ENCODE results near the gene KIAA1217.

Gene KIAA1217

GRCh38 chr10:24261627-24262026 lies 52.7 kb downstream of the KIAA1217 start:
- no peak overlapping the region for H3K4me3 ChIP-seq (ENCODE audit: low read depth, low read length)
- TF ChIP-seq CTCF (IDR thresholded peaks at IDR 0.05; ENCODE audit: borderline replicate concordance, insufficient read depth, low read depth, low read length), result no peak

DNA sequence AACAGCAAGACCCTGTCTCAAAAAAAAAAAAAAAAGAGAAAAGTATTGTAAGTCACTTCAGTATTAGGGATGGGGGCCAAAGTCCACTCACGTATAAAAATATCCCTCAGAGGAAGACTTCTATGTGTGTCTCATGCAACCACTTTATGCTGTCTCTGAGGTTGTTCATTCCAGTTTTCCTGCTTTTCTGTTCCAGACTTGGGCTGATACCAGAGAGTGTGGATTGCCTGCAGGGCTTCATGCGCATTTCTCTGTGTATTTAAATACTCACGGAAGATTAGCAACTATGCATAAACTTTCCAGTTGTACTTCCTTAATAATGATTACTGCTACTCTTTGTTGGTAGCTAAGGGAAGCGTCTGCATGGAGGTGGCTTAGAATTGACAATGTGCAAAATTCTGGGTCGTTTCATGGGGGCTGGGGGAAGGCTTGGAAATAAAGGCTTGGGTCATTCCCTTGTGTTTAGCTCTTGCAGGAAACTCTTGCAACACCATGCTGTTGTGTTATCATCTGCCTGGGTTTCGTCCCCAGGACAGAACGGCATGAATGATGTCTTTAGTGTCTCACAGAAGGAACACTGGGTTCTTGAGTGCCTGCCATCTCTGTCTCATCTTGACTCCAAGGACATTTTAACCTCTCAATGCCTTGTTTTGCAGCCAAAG lies 54.1 kb downstream of the KIAA1217 start:
- no peak overlapping the region for H3K4me3 ChIP-seq (ENCODE audit: low read depth, low read length)
- TF ChIP-seq CTCF (IDR thresholded peaks at IDR 0.05; ENCODE audit: borderline replicate concordance, insufficient read depth, low read depth, low read length), result no peak

GRCh38 chr10:24269476-24269875 lies 60.5 kb downstream of the KIAA1217 start:
- TF ChIP-seq CTCF (IDR thresholded peaks at IDR 0.05; ENCODE audit: borderline replicate concordance, insufficient read depth, low read depth, low read length), result no peak
- H3K4me3 ChIP-seq (ENCODE audit: low read depth, low read length), result no peak overlapping the region

DNA sequence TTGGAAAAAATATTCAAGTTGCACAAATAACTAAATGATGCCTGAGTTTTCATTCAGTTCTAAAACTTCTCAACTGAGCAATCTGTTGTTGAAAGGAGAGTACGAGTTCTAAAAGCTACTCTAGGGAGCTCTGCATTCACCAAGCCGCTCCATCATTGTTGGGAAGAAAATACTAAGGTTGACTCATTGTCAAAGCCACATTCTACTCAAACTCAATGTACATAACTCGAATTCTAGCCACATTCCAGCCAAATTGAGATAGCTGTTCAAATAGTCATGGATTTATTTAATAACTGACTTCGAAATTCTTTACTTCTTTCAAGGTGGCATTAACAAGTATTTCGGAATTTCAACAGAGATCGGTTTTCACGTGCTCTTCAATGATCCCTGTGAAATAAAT lies 63.4 kb downstream of the KIAA1217 start:
- TF ChIP-seq CTCF (IDR thresholded peaks at IDR 0.05; ENCODE audit: borderline replicate concordance, insufficient read depth, low read depth, low read length), result no peak
- H3K4me3 ChIP-seq (ENCODE audit: low read depth, low read length), result no peak overlapping the region

DNA sequence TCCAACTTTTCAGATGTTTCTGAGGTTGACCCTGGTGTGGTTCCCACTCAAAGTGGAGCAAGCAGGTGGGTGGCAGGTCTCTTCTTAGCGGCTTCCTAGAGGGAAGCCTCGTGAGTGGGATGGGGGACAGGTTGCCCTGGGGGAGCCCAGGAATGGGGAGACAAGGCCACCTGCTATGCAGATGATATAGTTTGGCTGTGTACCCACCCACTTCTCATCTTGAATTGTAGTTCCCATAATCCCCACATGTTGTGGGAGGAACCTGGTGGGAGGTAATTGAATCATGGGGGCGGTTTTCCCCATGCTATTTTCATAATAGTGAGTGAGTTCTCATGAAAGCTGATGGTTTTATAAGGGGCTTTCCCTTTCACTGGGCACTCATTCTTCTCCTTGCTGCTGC lies 68.3 kb downstream of the KIAA1217 start:
- no peak overlapping the region for H3K4me3 ChIP-seq (ENCODE audit: low read depth, low read length)
- no peak for TF ChIP-seq CTCF (IDR thresholded peaks at IDR 0.05; ENCODE audit: borderline replicate concordance, insufficient read depth, low read depth, low read length)

DNA sequence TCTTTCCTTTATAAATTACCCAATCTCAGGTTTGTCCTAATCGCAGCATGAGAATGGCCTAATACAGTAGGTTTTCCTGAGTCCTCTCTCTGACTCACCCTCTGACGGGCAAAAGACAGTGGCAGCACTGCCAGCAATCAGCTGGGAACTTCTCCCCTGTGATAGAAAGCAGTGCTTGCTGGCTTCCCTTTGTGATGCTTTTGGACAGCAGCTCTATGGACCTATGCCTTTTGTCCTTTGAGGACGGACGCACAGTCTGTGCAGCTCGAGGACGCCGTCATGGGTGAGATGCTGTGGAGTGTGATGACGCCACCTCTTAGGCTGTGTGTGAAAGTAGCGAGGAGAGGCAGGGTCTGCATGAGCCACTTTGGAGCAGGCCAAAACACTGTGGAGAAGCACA lies 68.8 kb downstream of the KIAA1217 start:
- no peak overlapping the region for H3K4me3 ChIP-seq (ENCODE audit: low read depth, low read length)
- no peak for TF ChIP-seq CTCF (IDR thresholded peaks at IDR 0.05; ENCODE audit: borderline replicate concordance, insufficient read depth, low read depth, low read length)

- H3K4me3 ChIP-seq (ENCODE audit: low read depth, low read length), result no peak overlapping the region
Measured at GRCh38 chr10:24278176-24278889, 69.4 kb downstream of the KIAA1217 start.

More at GRCh38 chr10:24278176-24278889, 69.4 kb downstream of the KIAA1217 start:
- TF ChIP-seq CTCF (IDR thresholded peaks at IDR 0.05; ENCODE audit: borderline replicate concordance, insufficient read depth, low read depth, low read length), result no peak

Measured in GM12875 (cell line).